Thyroid gland (tissue), 4 donors: ENCODE results near the gene RBM19. TPM values are rescaled to one million over a fixed set of nuclear protein-coding genes. Genes with fewer than 3 reads are reported as not detected.

ENCODE experiments used
- DNase-seq, 2 donors: peaks; one replicate each; pipeline ENCODE4 v3.0.0-alpha.2; 2019
- H3K27ac ChIP-seq, 3 donors: fragments of 200-600 bp; sonication (generic); 1 replicate in 2 of 3; 2 replicates in 1 of 3; pipeline ENCODE4 v1.5.1; 2016 to 2019; ENCODE audit warnings: mild to moderate bottlenecking in 1 of 3, moderate library complexity in 1 of 3
- H3K27me3 ChIP-seq: fragments of 200-600 bp; sonication (generic); one replicate; pipeline ENCODE4 v1.5.1; 2019
- H3K36me3 ChIP-seq, 2 donors: fragments of 200-600 bp; sonication (generic); one replicate each; pipeline ENCODE4 v1.5.1; 2016 to 2019
- H3K4me1 ChIP-seq, 2 donors: fragments of 200-600 bp; sonication (generic); one replicate each; pipeline ENCODE4 v1.5.1; 2017 to 2019
- H3K4me3 ChIP-seq, 3 donors: fragments of 200-600 bp; sonication (generic); replicated peaks in 1 of 3; 1 replicate in 2 of 3; 2 replicates in 1 of 3; pipeline ENCODE4 v1.5.1; 2016; ENCODE audit warnings: mild to moderate bottlenecking in 1 of 3
- H3K9me3 ChIP-seq: fragments of 200-600 bp; sonication (generic); one replicate; pipeline ENCODE4 v1.5.1; 2017
- CTCF ChIP-seq, 6 experiments: fragments of 200-600 bp in 3 of 6; fragments of 450-650 bp in 3 of 6; sonication (generic) in 3 of 6; IDR thresholded peaks; one replicate each; pipeline ENCODE4 v1.5.1; 2016 to 2019; ENCODE audit warnings: antibody characterized with exemption in 6 of 6, mild to moderate bottlenecking in 2 of 6, inconsistent platforms in 1 of 6, moderate library complexity in 1 of 6
- POLR2A ChIP-seq, 2 donors: fragments of 450-650 bp; IDR thresholded peaks; one replicate each; pipeline ENCODE4 v1.6.1; 2017; ENCODE audit warnings: antibody characterized with exemption in 2 of 2, mild to moderate bottlenecking in 2 of 2, moderate library complexity in 1 of 2
- WGBS, 2 donors: methylation state at CpG; one replicate each; pipeline ENCODE4 v1.1.5; 2017; 5-methylcytosine and 5-hydroxymethylcytosine counted together
- intact Hi-C: fragments of 100-400 bp; cut with DNase I; formaldehyde crosslinking; loops from one replicate; pipeline ENCODE4 v1.15.1; 2023
- total RNA-seq, 4 donors: library from RNA; depleted of rRNA; stranded (reverse); fragments of >200 nt; gene quantifications; one replicate each; pipeline ENCODE4 v1.2.3, GENCODE V29; 2016

RBM19 gene
- total RNA-seq, 4 donors from 2014 or later = 27.3 to 40.6 (median 36.1) TPM

- no peaks in the 10 kb centered on the region for H3K4me1 ChIP-seq
- 48 to 54% methylated on average over 4 of the region's 4 CpGs for WGBS, 2 donors
- no peak overlapping the region for H3K4me3 ChIP-seq
- H3K27ac ChIP-seq = no peak overlapping the region
- no peaks in the 10 kb centered on the region for H3K9me3 ChIP-seq
- TF ChIP-seq POLR2A (IDR thresholded peaks at IDR 0.05) = no peak
- TF ChIP-seq CTCF (IDR thresholded peaks at IDR 0.05) = no peak
- no peak for DNase-seq
- H3K36me3 ChIP-seq = peaks cover 3 to 11% of the 10 kb centered on the region in 2 donors
- no peaks in the 10 kb centered on the region for H3K27me3 ChIP-seq
- intact Hi-C loops = no loop called here
These were observed 112.6 kb downstream of the RBM19 start for GRCh38 chr12:113853491-113853890.

GRCh38 chr12:113852695-113853490 is 113.2 kb downstream of the RBM19 start:
- no peak overlapping the region for H3K4me3 ChIP-seq
- no peaks in the 10 kb centered on the region for H3K27me3 ChIP-seq
- no peaks in the 10 kb centered on the region for H3K9me3 ChIP-seq
- intact Hi-C loops = no loop called here
- 74 to 75% methylated on average over 17 to 24 of the region's 24 CpGs for WGBS, 2 donors
- no peak for DNase-seq
- H3K36me3 ChIP-seq = peaks cover 3 to 10% of the 10 kb centered on the region in 2 donors
- no peaks in the 10 kb centered on the region for H3K4me1 ChIP-seq
- no peak overlapping the region for H3K27ac ChIP-seq
- no peak for TF ChIP-seq CTCF (IDR thresholded peaks at IDR 0.05)
- TF ChIP-seq POLR2A (IDR thresholded peaks at IDR 0.05) = no peak

GRCh38 chr12:113852264-113852663 is 113.9 kb downstream of the RBM19 start:
- peaks cover 3 to 4% of the 10 kb centered on the region in 2 donors for H3K36me3 ChIP-seq
- no peak overlapping the region for H3K27ac ChIP-seq
- intact Hi-C loops = no loop called here
- DNase-seq = no peak
- no peak overlapping the region for H3K4me3 ChIP-seq
- no peaks in the 10 kb centered on the region for H3K4me1 ChIP-seq
- H3K27me3 ChIP-seq = no peaks in the 10 kb centered on the region
- WGBS, 2 donors = 89% methylated on average over 5 of the region's 5 CpGs
- no peaks in the 10 kb centered on the region for H3K9me3 ChIP-seq
- TF ChIP-seq CTCF (IDR thresholded peaks at IDR 0.05) (no peak), POLR2A (IDR thresholded peaks at IDR 0.05) (no peak)

- no peaks in the 10 kb centered on the region for H3K4me1 ChIP-seq
- H3K27me3 ChIP-seq = no peaks in the 10 kb centered on the region
- intact Hi-C loops = no loop called here
- no peak overlapping the region for H3K27ac ChIP-seq
- peaks cover 0 to 3% of the 10 kb centered on the region in 2 donors for H3K36me3 ChIP-seq
- H3K4me3 ChIP-seq = no peak overlapping the region
- DNase-seq = peak in 1 of 2 donors; percentile 4
- WGBS, 2 donors = 73 to 100% methylated on average over 4 to 8 of the region's 8 CpGs
- H3K9me3 ChIP-seq = no peaks in the 10 kb centered on the region
- TF ChIP-seq CTCF (IDR thresholded peaks at IDR 0.05) = no peak
- no peak for TF ChIP-seq POLR2A (IDR thresholded peaks at IDR 0.05)
These were observed 115.6 kb downstream of the RBM19 start for GRCh38 chr12:113850309-113851056.

- Histone ChIP-seq H3K27me3 (no peaks in the 10 kb centered on the region), H3K27ac (no peak overlapping the region), H3K9me3 (no peaks in the 10 kb centered on the region), H3K4me1 (no peaks in the 10 kb centered on the region), H3K36me3 (peaks cover 0 to 3% of the 10 kb centered on the region in 2 donors), H3K4me3 (no peak overlapping the region)
- 81 to 86% methylated on average over 3 of the region's 3 CpGs for WGBS, 2 donors
- TF ChIP-seq POLR2A (IDR thresholded peaks at IDR 0.05) (no peak), CTCF (IDR thresholded peaks at IDR 0.05) (no peak)
- no peak for DNase-seq
- intact Hi-C loops = no loop called here
These were observed 118.3 kb downstream of the RBM19 start for GRCh38 chr12:113847856-113848255.
